HCT116 (cell line): Measurements from ENCODE around the gene GGNBP2. TPM values are rescaled to one million over a fixed set of nuclear protein-coding genes. Genes with fewer than 3 reads are reported as not detected.

Source experiments
- ATAC-seq: fragments of 200-7000 bp; cut with Tn5 transposase; 2 replicates; pipeline ENCODE4 v1.9.1; 2020; ENCODE audit warnings: mild to moderate bottlenecking, moderate library complexity
- BruUV-seq: library from RNA; stranded (reverse); fragments of 400-500 nt; replicated peaks from 2 replicates; lab custom pipeline; 2021; lab: Mats Ljungman, UMichigan
- CTCF ChIA-PET: fragments of 300-600 bp; sonication (Branson Sonifier 250); formaldehyde crosslinking; loops from one replicate; lab custom pipeline; 2021; ENCODE audit warnings: antibody characterized with exemption; lab: Charles Lee
- POLR2A ChIA-PET: fragments of 300-600, 350-600 bp; sonication (Branson Sonifier 250); formaldehyde crosslinking; loops from one replicate; lab custom pipeline; 2021; ENCODE audit warnings: antibody characterized with exemption; lab: Charles Lee
- RAD21 ChIA-PET, 2 experiments: fragments of 300-600 bp; sonication (Branson Sonifier 250); formaldehyde crosslinking; loops; one replicate each; lab custom pipeline; 2023; ENCODE audit warnings: low total read pairs in 2 of 2; ENCODE audit not compliant: uncharacterized antibody in 2 of 2, unreplicated experiment in 2 of 2, low non-redundant PET in 1 of 2; lab: Charles Lee
- DNase-seq: peaks from one replicate; pipeline ENCODE4 v3.0.0-alpha.2; 2010; ENCODE audit warnings: low read depth, low spot score
- H2AFZ ChIP-seq: fragments of 200-600 bp; shearing (Covaris generic), sonication (generic); 2 replicates; pipeline ENCODE4 v1.6.1; 2017; ENCODE audit warnings: low read depth, mixed run types, mixed read lengths, antibody characterized with exemption, low read length; ENCODE audit not compliant: poor library complexity, severe bottlenecking
- H3K27ac ChIP-seq: 2 replicates; pipeline ENCODE4 v1.5.1; 2012; ENCODE audit warnings: low read depth, low read length
- H3K27me3 ChIP-seq: fragments of 200-600 bp; sonication (generic); 2 replicates; pipeline ENCODE4 v1.6.1; 2016; ENCODE audit warnings: mixed run types, low read length, mixed read lengths; ENCODE audit not compliant: insufficient read depth
- H3K36me3 ChIP-seq, 2 experiments: fragments of 200-500 bp in 1 of 2; fragments of 200-600 bp in 1 of 2; sonication (Bioruptor generic) in 1 of 2; sonication (generic) in 1 of 2; 2 replicates each; pipeline versions ENCODE4 v1.5.1 to v1.6.1; 2014 to 2016; ENCODE audit warnings: low read length in 2 of 2, inconsistent platforms in 1 of 2, mixed read lengths in 1 of 2, mixed run types in 1 of 2; ENCODE audit not compliant: insufficient read depth in 2 of 2, control insufficient read depth in 1 of 2
- H3K4me1 ChIP-seq, 2 experiments: fragments of 200-600 bp in 1 of 2; sonication (generic) in 1 of 2; 2 replicates each; pipeline versions ENCODE4 v1.5.1 to v1.6.1; 2012 to 2017; ENCODE audit warnings: low read length in 2 of 2, inconsistent platforms in 1 of 2, mild to moderate bottlenecking in 1 of 2, mixed read lengths in 1 of 2, mixed run types in 1 of 2, moderate library complexity in 1 of 2; ENCODE audit not compliant: insufficient read depth in 2 of 2, control insufficient read depth in 1 of 2
- H3K4me2 ChIP-seq: fragments of 200-600 bp; sonication (generic); 2 replicates; pipeline ENCODE4 v1.6.1; 2017; ENCODE audit warnings: mixed run types, low read length, mixed read lengths
- H3K4me3 ChIP-seq, 2 experiments: fragments of 200-600 bp in 1 of 2; sonication (generic) in 1 of 2; replicated peaks in 1 of 2; 2 replicates each; pipeline ENCODE4 v1.5.1; 2011 to 2016; ENCODE audit warnings: low read length in 2 of 2, control low read depth in 1 of 2, low read depth in 1 of 2, mild to moderate bottlenecking in 1 of 2, mixed read lengths in 1 of 2, mixed run types in 1 of 2
- H3K79me2 ChIP-seq: fragments of 200-600 bp; sonication (generic); 2 replicates; pipeline ENCODE4 v1.6.1; 2017; ENCODE audit warnings: mild to moderate bottlenecking, mixed run types, low read length, moderate library complexity, mixed read lengths; ENCODE audit not compliant: insufficient read depth
- H3K9ac ChIP-seq: fragments of 200-600 bp; sonication (generic); 2 replicates; pipeline ENCODE4 v1.6.1; 2016; ENCODE audit warnings: low read length, mixed read lengths
- H3K9me2 ChIP-seq: fragments of 200-600 bp; sonication (generic), shearing (Covaris generic); 2 replicates; pipeline ENCODE4 v1.6.1; 2017; ENCODE audit warnings: mixed run types, mild to moderate bottlenecking, moderate library complexity; ENCODE audit not compliant: insufficient read depth
- H3K9me3 ChIP-seq, 2 experiments: fragments of 200-500 bp in 1 of 2; fragments of 200-600 bp in 1 of 2; sonication (Bioruptor generic) in 1 of 2; sonication (generic) in 1 of 2; 2 replicates each; pipeline ENCODE4 v1.6.1; 2014 to 2017; ENCODE audit warnings: low read length in 2 of 2, mixed read lengths in 2 of 2, inconsistent platforms in 1 of 2, low read depth in 1 of 2, mild to moderate bottlenecking in 1 of 2, mixed run types in 1 of 2, moderate library complexity in 1 of 2; ENCODE audit not compliant: control insufficient read depth in 1 of 2, insufficient read depth in 1 of 2
- H4K20me1 ChIP-seq: fragments of 200-600 bp; sonication (generic), shearing (Covaris generic); 2 replicates; pipeline ENCODE4 v1.6.1; 2017; ENCODE audit warnings: mixed run types, mild to moderate bottlenecking, moderate library complexity; ENCODE audit not compliant: insufficient read depth
- SP1 ChIP-seq: IDR thresholded peaks from 2 replicates; pipeline ENCODE4 v1.6.1; 2012; ENCODE audit warnings: low read depth
- TCF7L2 ChIP-seq: IDR thresholded peaks from 2 replicates; pipeline ENCODE4 v1.7.0; 2011; ENCODE audit warnings: borderline replicate concordance, inconsistent platforms; ENCODE audit not compliant: insufficient read depth, insufficient read length; ENCODE audit errors: extremely low read depth
- intact Hi-C: fragments of 100-400 bp; cut with micrococcal nuclease; formaldehyde crosslinking; loops from 2 replicates; pipeline ENCODE4 v1.10.0; 2022
- total RNA-seq: library from RNA; stranded (reverse); gene quantifications from one replicate; pipeline ENCODE4 v1.2.1, GENCODE V29; 2021; ENCODE audit not compliant: unreplicated experiment
- TF ChIP-seq, protein P1 (sequence below), 3 experiments: fragments of 200-600 bp in 1 of 3; sonication (generic) in 1 of 3; IDR thresholded peaks in 2 of 3; conservative IDR thresholded peaks in 1 of 3; 2 replicates each; pipeline ENCODE4 v1.5.1; 2012 to 2017; ENCODE audit warnings: low read depth in 2 of 3, low read length in 2 of 3, antibody characterized with exemption in 1 of 3, borderline replicate concordance in 1 of 3, control low read depth in 1 of 3, mild to moderate bottlenecking in 1 of 3, mixed read lengths in 1 of 3, mixed run types in 1 of 3, moderate library complexity in 1 of 3; ENCODE audit not compliant: insufficient read depth in 1 of 3
- TF ChIP-seq, protein P2 (sequence below): IDR thresholded peaks from 2 replicates; pipeline ENCODE4 v1.6.1; 2012

The GGNBP2 gene
- total RNA-seq, 1 experiment from 2014 or later: 58.2 TPM

DNA sequence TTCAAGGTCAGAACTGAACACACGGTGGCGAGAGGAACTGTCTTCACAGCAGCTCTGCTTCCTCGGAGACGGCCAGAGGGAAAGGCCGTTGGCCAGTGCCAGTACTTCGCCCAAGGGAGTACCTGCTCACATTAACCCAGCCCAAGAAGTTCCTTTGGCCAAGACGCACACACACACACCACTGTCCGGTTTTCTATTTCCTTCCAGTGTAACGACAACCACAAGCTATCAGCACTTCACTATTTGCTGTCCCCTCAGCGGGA is 744 bp upstream of the GGNBP2 start:
- ChIA-PET POLR2A (interaction anchor here (0.8 to 2.8 kb wide), 2 partner anchors 9 to 63 kb away, joined by 3 to 30 read pairs; partner anchors contain the start of genes MYO19 and PIGW), CTCF (interaction anchor here (2.3 kb wide), 1 partner anchor 9 kb away, joined by 16 read pairs; the partner anchor contains the start of genes MYO19 and PIGW), RAD21 (no interaction called here)
- no peak for TF ChIP-seq TCF7L2
- TF ChIP-seq, protein P1, sequence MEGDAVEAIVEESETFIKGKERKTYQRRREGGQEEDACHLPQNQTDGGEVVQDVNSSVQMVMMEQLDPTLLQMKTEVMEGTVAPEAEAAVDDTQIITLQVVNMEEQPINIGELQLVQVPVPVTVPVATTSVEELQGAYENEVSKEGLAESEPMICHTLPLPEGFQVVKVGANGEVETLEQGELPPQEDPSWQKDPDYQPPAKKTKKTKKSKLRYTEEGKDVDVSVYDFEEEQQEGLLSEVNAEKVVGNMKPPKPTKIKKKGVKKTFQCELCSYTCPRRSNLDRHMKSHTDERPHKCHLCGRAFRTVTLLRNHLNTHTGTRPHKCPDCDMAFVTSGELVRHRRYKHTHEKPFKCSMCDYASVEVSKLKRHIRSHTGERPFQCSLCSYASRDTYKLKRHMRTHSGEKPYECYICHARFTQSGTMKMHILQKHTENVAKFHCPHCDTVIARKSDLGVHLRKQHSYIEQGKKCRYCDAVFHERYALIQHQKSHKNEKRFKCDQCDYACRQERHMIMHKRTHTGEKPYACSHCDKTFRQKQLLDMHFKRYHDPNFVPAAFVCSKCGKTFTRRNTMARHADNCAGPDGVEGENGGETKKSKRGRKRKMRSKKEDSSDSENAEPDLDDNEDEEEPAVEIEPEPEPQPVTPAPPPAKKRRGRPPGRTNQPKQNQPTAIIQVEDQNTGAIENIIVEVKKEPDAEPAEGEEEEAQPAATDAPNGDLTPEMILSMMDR (IDR thresholded peaks at IDR 0.05 in 2 of 3, conservative IDR thresholded peaks at IDR 0.05 in 1 of 3; ENCODE audit: borderline replicate concordance in 1 of 3, insufficient read depth in 1 of 3, low read depth in 2 of 3, low read length in 2 of 3): 0 out of 6 replicates have a peak, but pooled peaks of 1 of the 3 experiments have one; percentile 8
- H3K27me3 ChIP-seq: no peaks in the 10 kb centered on the region
- ATAC-seq (peak; percentile 6; the same call in 1 of the 2 replicates), DNase-seq (no peak)
- H3K27ac ChIP-seq: peak overlapping the region; percentile 98
- BruUV-seq: no TSS peak
- H3K4me3 ChIP-seq: peak overlapping the region; percentile 80 to 92
- H3K79me2 ChIP-seq: peaks cover 53% of the 10 kb centered on the region
- H3K9ac ChIP-seq: peak overlapping the region; percentile 96
- peaks cover 11 to 26% of the 10 kb centered on the region in 2 experiments; a peak in 3 of 4 replicates for H3K4me1 ChIP-seq
- intact Hi-C loops: no loop called here
- H4K20me1 ChIP-seq: no peaks in the 10 kb centered on the region
- no peaks in the 10 kb centered on the region for H3K9me2 ChIP-seq
- no peaks in the 10 kb centered on the region for H3K9me3 ChIP-seq
- H2AFZ ChIP-seq: no peak overlapping the region
- peak overlapping the region; percentile 87 for H3K4me2 ChIP-seq
- H3K36me3 ChIP-seq: peaks cover 0 to 6% of the 10 kb centered on the region in 2 experiments; a peak in 2 of 4 replicates

- H3K27ac ChIP-seq: peak overlapping the region; percentile 98
- TF ChIP-seq, protein P2, sequence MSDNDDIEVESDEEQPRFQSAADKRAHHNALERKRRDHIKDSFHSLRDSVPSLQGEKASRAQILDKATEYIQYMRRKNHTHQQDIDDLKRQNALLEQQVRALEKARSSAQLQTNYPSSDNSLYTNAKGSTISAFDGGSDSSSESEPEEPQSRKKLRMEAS: 0 out of 2 replicates have a peak, but pooled peaks have one; percentile 38
- TF ChIP-seq, protein P1 (IDR thresholded peaks at IDR 0.05 in 2 of 3, conservative IDR thresholded peaks at IDR 0.05 in 1 of 3; ENCODE audit: borderline replicate concordance in 1 of 3, insufficient read depth in 1 of 3, low read depth in 2 of 3, low read length in 2 of 3): no peak
- TF ChIP-seq SP1: no peak; the same call in 1 of the 2 replicates
- H3K4me2 ChIP-seq: peak overlapping the region; percentile 87
- DNase-seq (no peak), ATAC-seq (peak; percentile 68)
- ChIA-PET POLR2A (interaction anchor here (0.6 to 2.8 kb wide), 8 partner anchors 10 to 1821 kb away, joined by 3 to 30 read pairs (median 4); partner anchors contain the start of genes MRM1, MYO19, PIGW and ZNHIT3), RAD21 (interaction anchor here in 1 of 2 experiments (1.2 kb wide), 1 partner anchor 57 kb away, joined by 5 read pairs; the partner anchor contains the start of gene MRM1), CTCF (interaction anchor here (1.3 to 2.3 kb wide), 2 partner anchors 11 to 56 kb away, joined by 4 to 16 read pairs; partner anchors contain the start of genes MRM1, MYO19 and PIGW)
- peak overlapping the region; percentile 96 for H3K9ac ChIP-seq
- no TSS peak for BruUV-seq
- intact Hi-C loops: loop anchor here (1.0 to 5.0 kb wide), 2 partner anchors 11 to 57 kb away; partner anchors contain the start of genes MRM1, MYO19 and PIGW
- peak overlapping the region; percentile 80 to 97 for H3K4me3 ChIP-seq
- no peaks in the 10 kb centered on the region for H3K27me3 ChIP-seq
- H4K20me1 ChIP-seq: no peaks in the 10 kb centered on the region
- peaks cover 64% of the 10 kb centered on the region for H3K79me2 ChIP-seq
- H3K4me1 ChIP-seq: peaks cover 11 to 26% of the 10 kb centered on the region in 2 experiments; a peak in 3 of 4 replicates
- H3K36me3 ChIP-seq: peaks cover 0 to 6% of the 10 kb centered on the region in 2 experiments; a peak in 2 of 4 replicates
- H3K9me3 ChIP-seq: no peaks in the 10 kb centered on the region
- H3K9me2 ChIP-seq: no peaks in the 10 kb centered on the region
- H2AFZ ChIP-seq: no peak overlapping the region
Observed at GRCh38 chr17:36545077-36545464, 352 bp downstream of the GGNBP2 start.
